GM10248 (cell line): ENCODE results near the gene PBRM1.

ENCODE experiments used
- CTCF ChIA-PET: fragments of 300-600 bp; sonication (Branson Sonifier 250); formaldehyde crosslinking; extraction: SDS; loops from one replicate; lab custom pipeline; 2021; ENCODE audit warnings: antibody characterized with exemption; lab: Yijun Ruan, JAX
- POLR2A ChIA-PET: fragments of 350-650 bp; sonication (Branson Sonifier 250); formaldehyde crosslinking; extraction: SDS; loops from one replicate; lab custom pipeline; 2020; ENCODE audit warnings: antibody characterized with exemption; lab: Yijun Ruan, JAX
- DNase-seq: peaks from one replicate; pipeline ENCODE4 v3.0.0; 2012; ENCODE audit errors: extremely low spot score
- TF ChIP-seq, protein P1 (sequence below): IDR thresholded peaks from 2 replicates; pipeline ENCODE4 v1.5.1; 2012; ENCODE audit warnings: mild to moderate bottlenecking, low read depth; ENCODE audit errors: extremely low read depth, missing control alignments, control extremely low read depth

PBRM1 gene

GRCh38 chr3:52722491-52722890, 36.8 kb upstream of the PBRM1 start:
- TF ChIP-seq, protein P1, sequence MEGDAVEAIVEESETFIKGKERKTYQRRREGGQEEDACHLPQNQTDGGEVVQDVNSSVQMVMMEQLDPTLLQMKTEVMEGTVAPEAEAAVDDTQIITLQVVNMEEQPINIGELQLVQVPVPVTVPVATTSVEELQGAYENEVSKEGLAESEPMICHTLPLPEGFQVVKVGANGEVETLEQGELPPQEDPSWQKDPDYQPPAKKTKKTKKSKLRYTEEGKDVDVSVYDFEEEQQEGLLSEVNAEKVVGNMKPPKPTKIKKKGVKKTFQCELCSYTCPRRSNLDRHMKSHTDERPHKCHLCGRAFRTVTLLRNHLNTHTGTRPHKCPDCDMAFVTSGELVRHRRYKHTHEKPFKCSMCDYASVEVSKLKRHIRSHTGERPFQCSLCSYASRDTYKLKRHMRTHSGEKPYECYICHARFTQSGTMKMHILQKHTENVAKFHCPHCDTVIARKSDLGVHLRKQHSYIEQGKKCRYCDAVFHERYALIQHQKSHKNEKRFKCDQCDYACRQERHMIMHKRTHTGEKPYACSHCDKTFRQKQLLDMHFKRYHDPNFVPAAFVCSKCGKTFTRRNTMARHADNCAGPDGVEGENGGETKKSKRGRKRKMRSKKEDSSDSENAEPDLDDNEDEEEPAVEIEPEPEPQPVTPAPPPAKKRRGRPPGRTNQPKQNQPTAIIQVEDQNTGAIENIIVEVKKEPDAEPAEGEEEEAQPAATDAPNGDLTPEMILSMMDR: no peak
- CTCF ChIA-PET: interaction anchor here (1.2 to 1.4 kb wide), 4 partner anchors 9 to 99 kb away, joined by 3 to 7 read pairs (median 4); no protein-coding TSS in a partner anchor
- POLR2A ChIA-PET: no interaction called here
- DNase-seq: no peak

GRCh38 chr3:52721730-52722008, 36.0 kb upstream of the PBRM1 start:
- CTCF ChIA-PET: interaction anchor here (1.0 to 1.4 kb wide), 2 partner anchors 17 to 20 kb away, joined by 3 to 7 read pairs; no protein-coding TSS in a partner anchor
- POLR2A ChIA-PET: interaction anchor here (0.7 to 0.9 kb wide), 2 partner anchors 24 to 27 kb away, joined by 3 to 4 read pairs; no protein-coding TSS in a partner anchor
- TF ChIP-seq, protein P1: no peak
- no peak for DNase-seq

- DNase-seq: no peak
- ChIA-PET CTCF (interaction anchor here (1.0 to 1.2 kb wide), 2 partner anchors 14 to 17 kb away, joined by 3 to 5 read pairs; no protein-coding TSS in a partner anchor), POLR2A (interaction anchor here (0.7 to 1.1 kb wide), 3 partner anchors 24 to 72 kb away, joined by 3 to 4 read pairs (median 4); no protein-coding TSS in a partner anchor)
- TF ChIP-seq, protein P1: no peak
Observed at GRCh38 chr3:52721002-52721729, 35.5 kb upstream of the PBRM1 start.

DNA sequence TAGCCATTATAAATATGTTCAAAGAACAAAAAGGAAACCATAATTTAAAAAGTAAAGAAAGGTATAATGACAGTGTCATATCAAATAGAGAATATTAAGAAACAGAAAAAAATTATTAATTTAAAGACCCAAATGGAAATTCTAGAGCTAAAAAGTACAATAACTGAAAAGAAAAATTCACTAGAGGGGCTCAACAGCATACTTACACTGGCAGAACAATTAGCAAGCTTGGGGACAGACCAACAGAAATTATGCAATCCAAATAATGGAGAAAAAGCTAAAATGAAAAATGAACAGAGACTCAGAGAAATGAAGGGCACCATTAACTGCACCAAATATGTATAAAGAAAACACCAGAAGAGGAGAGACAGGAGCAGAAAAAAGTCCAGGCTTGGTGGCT, 33.9 kb upstream of the PBRM1 start:
- POLR2A ChIA-PET: no interaction called here
- CTCF ChIA-PET: interaction anchor here (0.8 to 1.4 kb wide), 2 partner anchors 12 to 18 kb away, joined by 3 read pairs; no protein-coding TSS in a partner anchor
- TF ChIP-seq, protein P1: no peak
- DNase-seq: no peak

- ChIA-PET CTCF (interaction anchor here (1.4 kb wide), 2 partner anchors 9 to 20 kb away, joined by 3 to 9 read pairs; no protein-coding TSS in a partner anchor), POLR2A (interaction anchor here (1.1 kb wide), 1 partner anchor 27 kb away, joined by 3 read pairs; no protein-coding TSS in a partner anchor)
- TF ChIP-seq, protein P1: no peak
- no peak for DNase-seq
Observed at GRCh38 chr3:52715714-52716305, 30.1 kb upstream of the PBRM1 start.
